HUES6 (cell line): Measurements from ENCODE around the gene WDR5.

Source experiments
- H3K27ac ChIP-seq: 2 replicates; pipeline ENCODE4 v1.7.0; 2013; ENCODE audit warnings: low read depth, mild to moderate bottlenecking, low read length, inconsistent platforms
- H3K27me3 ChIP-seq: 2 replicates; pipeline ENCODE4 v1.6.1; 2013; ENCODE audit warnings: low read length; ENCODE audit not compliant: control insufficient read depth, insufficient read depth
- H3K36me3 ChIP-seq: 2 replicates; pipeline ENCODE4 v1.6.1; 2013; ENCODE audit warnings: low read length; ENCODE audit not compliant: control insufficient read depth, insufficient read depth
- H3K4me1 ChIP-seq: 2 replicates; pipeline ENCODE4 v1.6.1; 2013; ENCODE audit warnings: low read length; ENCODE audit not compliant: control insufficient read depth, insufficient read depth
- H3K4me3 ChIP-seq: 2 replicates; pipeline ENCODE4 v1.5.1; 2013; ENCODE audit warnings: low read depth, low read length
- H3K9ac ChIP-seq: one replicate; pipeline ENCODE4 v1.6.1; 2013; ENCODE audit warnings: mild to moderate bottlenecking, low read length
- H3K9me3 ChIP-seq: 2 replicates; pipeline ENCODE4 v1.6.1; 2013; ENCODE audit warnings: low read depth, low read length; ENCODE audit not compliant: control insufficient read depth, insufficient read depth

The WDR5 gene

DNA sequence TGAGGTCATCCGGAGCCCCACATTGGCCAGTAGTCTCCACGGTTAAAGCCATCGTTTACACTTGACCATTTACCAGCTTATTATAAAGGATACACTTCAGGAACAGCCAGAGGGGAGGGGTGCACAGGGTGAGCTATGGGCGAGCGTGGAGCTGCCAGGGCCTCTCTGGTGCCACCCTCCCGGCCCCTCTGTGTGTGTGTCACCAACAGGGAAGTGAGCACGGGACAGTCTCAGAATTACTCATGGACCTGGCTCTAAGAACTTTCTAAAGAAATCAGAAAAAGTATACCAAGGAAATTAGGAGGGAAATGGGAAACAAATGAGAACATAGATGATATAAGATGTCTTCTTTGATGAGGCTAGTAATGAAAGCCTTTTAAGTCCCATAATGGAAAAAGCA is 13.5 kb downstream of the WDR5 start:
- peaks cover 94% of the 10 kb centered on the region for H3K36me3 ChIP-seq

DNA sequence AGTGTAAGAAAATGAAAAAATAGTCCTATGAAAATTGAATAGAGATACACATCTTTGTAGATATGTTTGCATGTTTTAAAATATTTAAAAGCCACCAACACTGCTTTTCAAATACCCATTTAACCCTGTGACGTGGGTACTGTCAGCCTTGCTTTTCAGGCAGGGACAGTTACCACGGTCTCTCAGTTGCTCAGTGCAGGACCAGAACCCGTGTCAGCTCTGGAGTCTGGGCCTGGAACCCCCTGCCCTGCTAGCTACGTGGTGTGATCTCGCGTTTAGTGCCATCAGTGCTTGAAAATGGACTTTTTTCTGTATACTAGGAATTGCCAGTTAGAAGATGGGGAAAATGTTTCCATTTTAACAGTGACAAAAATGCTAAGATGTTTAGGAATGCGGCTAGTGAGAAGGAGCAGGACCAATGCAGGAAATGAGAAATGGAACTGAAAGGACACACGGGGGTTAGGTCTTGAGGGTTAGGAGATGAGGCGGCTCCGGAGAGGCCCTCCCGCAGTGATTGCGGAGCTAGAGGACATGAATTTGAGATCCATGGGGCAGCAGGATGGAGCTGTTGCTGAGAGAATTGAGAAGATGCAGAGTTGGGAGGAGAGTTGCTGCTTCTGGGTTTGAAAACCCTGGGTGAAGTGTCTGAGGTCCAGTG is 14.8 kb downstream of the WDR5 start:
- Histone ChIP-seq H3K27me3 (no peaks in the 10 kb centered on the region), H3K9me3 (no peaks in the 10 kb centered on the region), H3K36me3 (peaks cover 94% of the 10 kb centered on the region), H3K4me3 (no peak overlapping the region), H3K27ac (no peak overlapping the region), H3K9ac (no peak overlapping the region), H3K4me1 (peaks cover 7% of the 10 kb centered on the region; the same call in 1 of the 2 replicates)

More for the DNA sequence above, 13.5 kb downstream of the WDR5 start:
- Histone ChIP-seq H3K9ac (no peak overlapping the region), H3K4me3 (no peak overlapping the region), H3K4me1 (peaks cover 7% of the 10 kb centered on the region; the same call in 1 of the 2 replicates), H3K27me3 (no peaks in the 10 kb centered on the region), H3K9me3 (no peaks in the 10 kb centered on the region), H3K27ac (no peak overlapping the region)

DNA sequence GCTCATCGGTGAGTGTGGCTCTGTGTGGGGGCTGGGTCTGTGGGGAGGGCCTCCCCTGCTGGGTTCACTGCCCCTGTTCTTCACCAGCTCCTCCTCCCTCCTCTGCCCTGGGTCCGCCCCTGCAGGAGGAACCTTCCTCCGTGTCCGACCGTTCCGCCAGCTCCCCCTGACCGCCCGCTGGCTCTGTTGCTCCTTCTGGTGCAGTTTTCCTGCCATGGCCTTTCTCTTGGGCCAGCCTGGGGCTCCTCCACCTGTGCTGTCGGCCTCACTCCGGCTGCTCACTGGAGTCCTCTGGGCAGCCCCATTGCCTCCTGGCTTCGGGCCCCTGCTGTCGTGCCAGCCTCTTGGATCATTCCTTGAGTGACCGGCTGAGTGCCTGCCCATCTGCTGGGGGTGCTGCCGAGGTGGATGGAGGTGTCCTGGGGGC is 16.2 kb downstream of the WDR5 start:
- Histone ChIP-seq H3K4me1 (peaks cover 7% of the 10 kb centered on the region; the same call in 1 of the 2 replicates), H3K27ac (no peak overlapping the region), H3K27me3 (no peaks in the 10 kb centered on the region), H3K9ac (no peak overlapping the region), H3K4me3 (no peak overlapping the region), H3K9me3 (no peaks in the 10 kb centered on the region), H3K36me3 (peaks cover 97% of the 10 kb centered on the region)

DNA sequence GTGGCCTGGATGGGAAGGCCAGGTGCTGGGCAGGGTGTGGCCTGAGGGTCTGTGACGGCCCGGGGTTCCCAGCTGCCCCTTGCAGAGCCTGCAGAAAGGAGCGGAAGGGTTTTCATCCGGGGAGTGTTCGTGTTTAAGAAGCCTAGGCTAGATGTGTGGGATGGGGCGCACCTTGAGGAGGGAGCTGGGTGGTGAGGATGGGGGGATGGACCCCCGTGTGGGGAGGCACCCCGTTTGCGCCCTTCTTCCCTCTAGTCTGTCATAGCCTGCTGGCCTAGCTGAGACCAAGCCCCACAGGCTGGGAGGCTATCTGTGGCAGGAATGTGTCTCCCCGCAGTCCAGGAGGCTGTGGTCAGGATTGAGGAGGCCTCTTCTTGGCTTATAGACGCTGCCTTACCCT is 16.6 kb downstream of the WDR5 start:
- H3K4me3 ChIP-seq = no peak overlapping the region
- no peaks in the 10 kb centered on the region for H3K27me3 ChIP-seq
- no peak overlapping the region for H3K9ac ChIP-seq
- no peaks in the 10 kb centered on the region for H3K9me3 ChIP-seq
- H3K27ac ChIP-seq = no peak overlapping the region
- peaks cover 7% of the 10 kb centered on the region; the same call in 1 of the 2 replicates for H3K4me1 ChIP-seq
- H3K36me3 ChIP-seq = peaks cover 97% of the 10 kb centered on the region

DNA sequence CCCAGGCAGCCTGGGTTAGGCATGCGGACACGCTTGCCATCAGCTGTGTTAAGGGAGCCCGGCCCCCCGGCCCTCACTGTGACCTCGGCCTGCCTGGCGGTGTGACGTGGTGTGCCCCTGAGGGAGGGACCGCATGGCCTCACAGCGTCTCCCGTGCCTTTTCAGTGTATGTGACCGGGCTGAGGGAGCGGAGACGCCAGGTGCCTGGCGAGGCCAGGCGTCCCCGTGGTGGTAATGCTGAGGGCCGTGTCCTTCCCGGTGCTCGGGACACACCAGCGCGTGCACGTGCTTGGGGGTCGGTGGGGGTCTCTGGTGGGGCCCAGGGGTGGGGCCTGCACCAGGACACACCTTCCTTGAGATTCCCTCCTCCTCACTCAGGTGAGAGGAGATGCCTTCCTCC is 17.6 kb downstream of the WDR5 start:
- H3K27me3 ChIP-seq = no peaks in the 10 kb centered on the region
- no peak overlapping the region for H3K4me3 ChIP-seq
- no peaks in the 10 kb centered on the region for H3K9me3 ChIP-seq
- H3K27ac ChIP-seq = no peak overlapping the region
- peaks cover 100% of the 10 kb centered on the region for H3K36me3 ChIP-seq
- H3K9ac ChIP-seq = no peak overlapping the region
- peaks cover 7% of the 10 kb centered on the region; the same call in 1 of the 2 replicates for H3K4me1 ChIP-seq

DNA sequence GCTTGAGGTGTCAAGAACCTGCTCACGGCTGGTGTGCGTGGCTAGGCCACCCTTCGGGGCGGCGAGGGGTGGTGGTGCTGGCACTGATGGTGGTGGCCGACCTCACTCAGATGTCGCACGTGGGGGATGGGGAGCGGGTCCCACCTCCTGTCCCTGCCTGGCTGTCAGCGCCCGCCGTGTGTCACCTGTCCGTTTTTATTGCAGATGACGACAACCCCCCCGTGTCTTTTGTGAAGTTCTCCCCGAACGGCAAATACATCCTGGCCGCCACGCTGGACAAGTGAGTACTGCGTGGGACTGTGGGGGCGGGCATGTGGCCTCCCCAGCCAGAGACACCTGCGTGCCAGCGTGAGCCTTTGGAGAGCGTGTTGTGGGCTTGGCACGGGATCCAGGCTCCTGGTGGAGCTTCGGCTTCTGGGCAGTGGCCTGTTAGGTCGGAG is 18.4 kb downstream of the WDR5 start:
- Histone ChIP-seq H3K9me3 (no peaks in the 10 kb centered on the region), H3K4me1 (peaks cover 7% of the 10 kb centered on the region; the same call in 1 of the 2 replicates), H3K27ac (no peak overlapping the region), H3K27me3 (no peaks in the 10 kb centered on the region), H3K4me3 (no peak overlapping the region), H3K9ac (no peak overlapping the region), H3K36me3 (peaks cover 99% of the 10 kb centered on the region)

DNA sequence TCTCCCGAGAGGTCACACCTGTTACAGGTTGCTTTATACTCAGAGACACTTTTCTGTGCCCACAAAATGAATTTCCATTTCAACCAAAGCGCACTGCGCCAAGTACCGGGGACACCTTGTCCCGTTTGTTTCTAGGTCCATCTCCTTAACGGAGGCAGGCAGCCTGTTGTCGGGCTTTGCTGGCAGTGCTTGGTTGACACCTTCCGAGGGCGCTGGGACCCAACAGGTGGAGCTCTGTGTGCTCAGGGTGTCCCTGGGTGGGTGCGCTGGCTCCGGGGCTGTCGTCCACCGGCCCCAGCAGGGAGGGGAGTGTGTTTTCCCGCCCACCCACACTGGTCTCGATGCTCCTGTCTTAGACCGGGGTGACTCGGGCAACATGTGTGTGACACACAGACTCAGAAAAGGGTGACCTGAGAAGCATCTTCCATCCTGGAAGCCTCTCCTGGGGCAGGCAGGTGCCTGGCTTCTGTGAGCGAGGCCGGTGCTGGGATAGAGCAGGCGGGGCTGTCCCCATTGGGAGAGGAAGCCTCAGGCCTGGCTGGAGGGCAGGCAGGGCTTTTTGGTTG is 20.0 kb downstream of the WDR5 start:
- no peaks in the 10 kb centered on the region for H3K27me3 ChIP-seq
- no peak overlapping the region for H3K27ac ChIP-seq
- H3K9ac ChIP-seq = no peak overlapping the region
- H3K4me3 ChIP-seq = no peak overlapping the region
- H3K4me1 ChIP-seq = peaks cover 7% of the 10 kb centered on the region; the same call in 1 of the 2 replicates
- peaks cover 87% of the 10 kb centered on the region for H3K36me3 ChIP-seq
- H3K9me3 ChIP-seq = no peaks in the 10 kb centered on the region

DNA sequence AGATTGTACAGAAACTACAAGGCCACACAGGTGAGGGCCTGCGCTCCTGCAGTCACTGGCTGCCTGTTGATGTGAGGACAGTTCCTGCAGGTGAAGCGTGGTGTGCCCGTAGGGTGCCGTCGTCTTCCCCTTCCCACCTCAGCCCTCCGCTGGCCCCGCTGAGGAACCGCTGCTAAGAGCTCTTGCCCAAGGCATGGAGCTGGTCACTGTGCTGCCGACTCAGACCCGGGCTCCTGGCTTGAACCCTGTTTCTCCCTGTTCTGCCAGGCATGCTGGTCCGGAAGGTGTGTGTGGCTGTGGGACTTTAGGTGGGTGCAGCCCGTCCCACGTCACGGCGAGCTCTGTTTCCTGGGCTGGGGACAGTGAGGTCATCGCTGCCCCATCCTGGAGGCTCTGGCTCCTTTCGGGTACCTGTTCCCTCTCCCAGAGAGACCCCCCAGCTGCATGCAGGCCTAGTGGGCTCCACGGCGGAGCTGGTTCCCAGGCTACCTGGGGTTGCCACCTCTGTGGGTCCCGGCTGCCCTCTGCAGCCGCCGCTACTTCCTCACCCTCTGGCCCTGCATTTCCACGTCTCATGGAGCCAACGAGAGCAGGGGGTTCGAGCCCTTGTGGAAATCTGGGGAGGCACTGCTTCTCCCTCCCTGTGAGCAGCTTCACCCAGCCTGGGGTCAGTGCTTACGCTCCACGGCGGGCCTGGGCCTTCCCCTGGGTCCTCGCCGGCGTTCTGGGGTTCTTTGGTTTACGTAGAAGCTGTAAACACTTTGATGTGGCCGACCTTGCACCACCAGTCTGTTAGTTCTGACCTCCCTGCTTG is 20.9 kb downstream of the WDR5 start:
- H3K36me3 ChIP-seq = peaks cover 81% of the 10 kb centered on the region
- H3K4me1 ChIP-seq = no peaks in the 10 kb centered on the region; the same call in 1 of the 2 replicates
- no peaks in the 10 kb centered on the region for H3K9me3 ChIP-seq
- no peak overlapping the region for H3K27ac ChIP-seq
- no peak overlapping the region for H3K9ac ChIP-seq
- no peaks in the 10 kb centered on the region for H3K27me3 ChIP-seq
- H3K4me3 ChIP-seq = no peak overlapping the region

DNA sequence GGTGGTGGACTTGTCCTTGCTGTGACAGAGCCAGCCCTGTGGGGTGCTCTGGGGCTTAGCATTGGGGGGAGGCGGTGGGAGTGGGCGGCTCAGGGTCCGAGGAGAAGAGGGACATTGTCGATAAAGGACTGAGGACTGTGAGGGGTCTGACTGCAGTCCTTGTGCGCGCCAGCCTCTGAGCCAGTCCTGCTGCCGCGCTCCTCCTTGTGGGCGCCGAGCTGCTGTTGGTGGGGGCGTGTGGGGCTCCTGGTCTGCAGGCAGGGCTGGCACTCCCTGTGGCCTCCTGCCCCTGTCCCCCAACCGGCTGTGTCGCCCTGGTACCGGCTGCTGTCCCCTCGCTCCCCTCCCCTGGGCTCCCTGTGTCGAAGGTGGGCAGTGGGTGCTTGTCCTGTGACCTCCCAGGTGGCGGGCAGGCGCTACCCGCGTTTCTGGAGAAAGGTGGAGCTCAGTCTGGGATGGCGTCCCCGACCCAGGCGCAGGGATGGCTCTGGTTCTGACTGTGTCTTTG is 21.6 kb downstream of the WDR5 start:
- Histone ChIP-seq H3K27ac (no peak overlapping the region), H3K4me1 (no peaks in the 10 kb centered on the region), H3K9me3 (no peaks in the 10 kb centered on the region), H3K4me3 (no peak overlapping the region), H3K9ac (no peak overlapping the region), H3K27me3 (no peaks in the 10 kb centered on the region), H3K36me3 (peaks cover 75% of the 10 kb centered on the region)

DNA sequence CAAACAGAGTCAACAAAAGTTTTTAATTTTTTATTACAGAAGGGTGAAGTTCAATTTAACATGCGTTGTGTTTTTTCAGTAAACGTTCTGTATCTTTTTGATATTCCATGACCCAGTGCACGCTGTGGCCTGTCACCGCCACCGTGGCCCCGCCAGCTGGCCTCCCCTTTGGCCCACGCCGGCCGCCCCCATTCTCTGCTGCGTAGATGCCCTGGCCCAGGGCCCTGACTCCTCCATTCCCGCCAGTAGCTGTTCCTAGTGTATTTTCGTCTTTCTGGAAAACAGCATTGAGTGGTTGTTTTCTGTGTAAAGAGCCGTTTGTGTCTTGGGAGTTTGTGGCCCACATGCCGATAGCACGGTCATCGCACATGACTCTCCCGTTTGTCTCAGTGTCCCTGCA is 22.4 kb downstream of the WDR5 start:
- Histone ChIP-seq H3K36me3 (peaks cover 67% of the 10 kb centered on the region), H3K9ac (no peak overlapping the region), H3K4me1 (no peaks in the 10 kb centered on the region; the same call in 1 of the 2 replicates), H3K9me3 (no peaks in the 10 kb centered on the region), H3K27me3 (no peaks in the 10 kb centered on the region), H3K4me3 (no peak overlapping the region), H3K27ac (no peak overlapping the region)
